Kidney epithelial cell (primary cell): ENCODE measurements around the gene ZBTB16. TPM values are rescaled to one million over a fixed set of nuclear protein-coding genes. Genes with fewer than 3 reads are reported as not detected.

Experiments used
- DNase-seq: peaks from one replicate; pipeline ENCODE4 v3.0.0-alpha.2; 2010; ENCODE audit warnings: low read depth
- H3K27me3 ChIP-seq: 2 replicates; pipeline ENCODE4 v1.6.0; 2011; ENCODE audit warnings: low read length; ENCODE audit not compliant: control insufficient read depth, insufficient read depth
- H3K36me3 ChIP-seq: 2 replicates; pipeline ENCODE4 v1.5.1; 2011; ENCODE audit warnings: low read length; ENCODE audit not compliant: control insufficient read depth, insufficient read depth
- H3K4me3 ChIP-seq: 2 replicates; pipeline ENCODE4 v1.5.1; 2011; ENCODE audit warnings: low read depth, mild to moderate bottlenecking, control low read depth, low read length
- CTCF ChIP-seq: IDR thresholded peaks from 2 replicates; pipeline ENCODE4 v1.5.1; 2011; ENCODE audit warnings: mild to moderate bottlenecking, moderate library complexity, low read length, control low read depth, inconsistent platforms; ENCODE audit not compliant: insufficient read depth, poor library complexity, severe bottlenecking
- total RNA-seq: library from RNA; depleted of rRNA; stranded (reverse); fragments of >200 nt; gene quantifications from 2 replicates; pipeline ENCODE4 v1.2.3, GENCODE V29; 2015

Gene ZBTB16
- total RNA-seq, 1 donor from 2014 or later = 0.08 TPM

DNA sequence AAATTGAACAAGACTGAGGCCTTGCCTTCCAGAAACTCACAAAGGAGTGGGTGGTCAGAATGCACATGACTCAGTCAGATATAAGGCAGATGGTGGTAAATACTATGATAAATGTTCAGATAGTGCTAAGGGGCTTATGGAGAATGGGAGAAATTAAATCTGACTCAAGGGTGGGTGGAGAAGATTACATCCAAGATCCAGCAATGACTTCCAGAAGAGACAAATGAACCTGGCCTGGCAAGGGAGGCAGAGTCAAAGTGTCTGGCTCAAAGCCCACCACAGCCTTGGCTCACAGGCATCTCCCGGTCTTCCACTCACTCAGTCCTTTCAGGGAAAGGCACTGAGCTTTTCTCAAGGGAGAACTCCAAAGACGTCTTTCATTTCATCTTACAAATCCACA lies 6.1 kb upstream of the ZBTB16 start:
- Histone ChIP-seq H3K36me3 (no peaks in the 10 kb centered on the region), H3K27me3 (peaks cover 25% of the 10 kb centered on the region), H3K4me3 (no peak overlapping the region)
- no peak for DNase-seq
- no peak for TF ChIP-seq CTCF

DNA sequence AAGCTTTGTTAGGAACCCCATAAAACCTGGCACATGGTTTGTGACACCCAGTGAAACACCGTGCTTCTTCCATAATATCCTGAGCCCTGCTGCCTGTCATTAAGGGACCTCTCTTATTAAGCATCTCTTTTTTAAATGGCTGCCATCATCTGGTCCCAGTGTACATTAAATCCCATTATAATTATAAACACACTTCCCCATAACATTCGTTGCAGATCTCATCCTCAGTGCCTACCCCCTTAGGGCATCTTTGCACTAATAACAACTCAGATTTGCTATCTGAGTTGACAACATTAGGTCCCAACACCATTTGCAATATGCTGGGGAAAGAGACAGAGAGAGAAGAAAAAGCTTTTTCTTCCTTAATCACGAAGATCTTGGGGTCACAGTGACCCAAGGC lies 4.7 kb upstream of the ZBTB16 start:
- DNase-seq = no peak
- Histone ChIP-seq H3K4me3 (no peak overlapping the region), H3K36me3 (no peaks in the 10 kb centered on the region), H3K27me3 (peaks cover 37% of the 10 kb centered on the region)
- no peak for TF ChIP-seq CTCF

GRCh38 chr11:114056409-114056808 lies 3.1 kb upstream of the ZBTB16 start:
- no peaks in the 10 kb centered on the region for H3K36me3 ChIP-seq
- no peak for TF ChIP-seq CTCF
- DNase-seq = no peak
- H3K27me3 ChIP-seq = peaks cover 48% of the 10 kb centered on the region
- no peak overlapping the region for H3K4me3 ChIP-seq

DNA sequence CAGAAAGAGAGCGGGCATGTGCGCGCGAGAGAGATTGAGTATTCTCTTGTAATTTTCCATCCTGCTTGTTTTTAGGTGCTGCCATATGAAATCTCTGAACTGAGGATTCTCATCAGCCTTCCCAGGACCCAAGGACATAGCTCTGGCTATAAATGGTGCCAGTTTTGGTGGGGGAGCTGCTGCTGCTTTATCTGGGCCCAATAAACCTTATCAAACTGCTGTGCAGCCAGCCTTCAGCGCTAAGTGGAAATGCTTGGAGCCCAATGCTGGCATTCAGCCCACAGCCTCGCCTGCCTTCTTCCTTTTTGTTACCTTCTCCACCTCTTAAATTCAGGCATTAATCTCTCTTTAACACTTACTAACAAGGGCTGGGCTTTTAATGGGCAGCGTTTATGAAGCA lies 2.4 kb upstream of the ZBTB16 start:
- no peak for TF ChIP-seq CTCF
- Histone ChIP-seq H3K36me3 (no peaks in the 10 kb centered on the region), H3K4me3 (no peak overlapping the region), H3K27me3 (peaks cover 53% of the 10 kb centered on the region)
- DNase-seq = no peak

- Histone ChIP-seq H3K4me3 (no peak overlapping the region), H3K27me3 (peaks cover 54% of the 10 kb centered on the region), H3K36me3 (no peaks in the 10 kb centered on the region)
- no peak for TF ChIP-seq CTCF
- no peak for DNase-seq
Measured at GRCh38 chr11:114057605-114058004, 1.9 kb upstream of the ZBTB16 start.

DNA sequence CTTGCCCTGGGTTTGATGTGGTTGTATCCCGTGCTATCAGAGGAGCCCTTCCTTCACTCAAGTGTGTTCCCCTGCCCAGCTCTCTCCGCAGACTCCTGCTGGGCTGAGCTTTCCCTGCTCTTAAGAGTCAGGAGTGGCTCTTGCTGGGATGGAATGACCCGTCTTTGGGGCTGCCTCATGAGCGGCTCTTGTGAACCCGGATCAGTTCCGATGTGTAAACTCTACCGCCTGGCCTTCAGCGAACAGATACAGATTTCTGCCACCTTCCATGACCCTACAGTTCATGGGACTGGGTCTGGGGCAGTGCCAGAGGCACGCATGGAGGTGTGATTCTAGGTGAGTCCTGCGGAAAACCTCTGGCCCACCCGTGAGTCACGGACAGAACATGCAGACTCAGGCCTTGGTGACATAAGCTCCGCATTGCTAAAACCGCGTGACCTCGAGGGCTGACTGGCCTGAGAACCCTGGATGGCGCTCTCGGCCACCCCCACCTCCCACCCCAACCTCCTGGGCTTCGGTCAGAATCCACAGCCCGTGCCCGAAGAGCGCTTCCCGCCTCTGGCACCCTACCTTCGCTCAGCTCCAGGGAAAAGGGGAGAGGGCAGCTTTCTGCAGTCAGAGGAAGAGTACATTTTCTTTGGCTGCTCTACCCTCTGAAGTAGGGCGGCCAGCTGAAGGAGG lies 1.3 kb upstream of the ZBTB16 start:
- H3K4me3 ChIP-seq = no peak overlapping the region
- no peaks in the 10 kb centered on the region for H3K36me3 ChIP-seq
- TF ChIP-seq CTCF = no peak
- no peak for DNase-seq
- H3K27me3 ChIP-seq = peaks cover 59% of the 10 kb centered on the region
